Activated naive CD8-positive, alpha-beta T cell treated with anti-CD3 and anti-CD28 coated beads, Interleukin-2, amount 50 U/mL, for 24 hours (primary cell): ENCODE measurements around the gene HOXC9.

Experiments used
- ATAC-seq: fragments of 150-1000 bp; cut with Tn5 transposase; one replicate; pipeline ENCODE4 v1.10.0; 2021
- DNase-seq: peaks from one replicate; pipeline ENCODE4 v3.0.0; 2021
- H3K27ac Mint-ChIP-seq: one replicate; pipeline ENCODE4 v1.8.0; 2021; ENCODE audit warnings: mild to moderate bottlenecking, mixed read lengths
- H3K27me3 Mint-ChIP-seq: one replicate; pipeline ENCODE4 v1.8.0; 2021; ENCODE audit warnings: mixed read lengths
- H3K36me3 Mint-ChIP-seq: one replicate; pipeline ENCODE4 v1.8.0; 2021; ENCODE audit warnings: low read depth, mixed read lengths
- H3K4me1 Mint-ChIP-seq: one replicate; pipeline ENCODE4 v1.8.0; 2021; ENCODE audit warnings: mixed read lengths
- H3K4me3 Mint-ChIP-seq: one replicate; pipeline ENCODE4 v1.8.0; 2021; ENCODE audit warnings: mild to moderate bottlenecking, moderate library complexity, mixed read lengths
- H3K9me3 Mint-ChIP-seq: one replicate; pipeline ENCODE4 v1.8.0; 2021; ENCODE audit warnings: mixed read lengths

The HOXC9 gene

GRCh38 chr12:54025499-54026405 lies 25.8 kb downstream of the HOXC9 start:
- ATAC-seq (no peak), DNase-seq (no peak)
- Mint-ChIP-seq H3K4me3 (no peak overlapping the region), H3K9me3 (no peaks in the 10 kb centered on the region), H3K27ac (no peak overlapping the region), H3K36me3 (no peaks in the 10 kb centered on the region), H3K4me1 (peaks cover 9% of the 10 kb centered on the region), H3K27me3 (peaks cover 86% of the 10 kb centered on the region)

- no peak for ATAC-seq
- DNase-seq, result no peak
- no peaks in the 10 kb centered on the region for H3K9me3 Mint-ChIP-seq
- H3K4me1 Mint-ChIP-seq, result peaks cover 9% of the 10 kb centered on the region
- peaks cover 86% of the 10 kb centered on the region for H3K27me3 Mint-ChIP-seq
- no peak overlapping the region for H3K27ac Mint-ChIP-seq
- H3K36me3 Mint-ChIP-seq, result no peaks in the 10 kb centered on the region
- H3K4me3 Mint-ChIP-seq, result no peak overlapping the region
These were observed 26.9 kb downstream of the HOXC9 start for GRCh38 chr12:54026640-54027441.

GRCh38 chr12:54027442-54027786 lies 27.5 kb downstream of the HOXC9 start:
- ATAC-seq (no peak), DNase-seq (no peak)
- Mint-ChIP-seq H3K27ac (no peak overlapping the region), H3K4me1 (peaks cover 9% of the 10 kb centered on the region), H3K4me3 (no peak overlapping the region), H3K36me3 (no peaks in the 10 kb centered on the region), H3K27me3 (peaks cover 85% of the 10 kb centered on the region), H3K9me3 (no peaks in the 10 kb centered on the region)

GRCh38 chr12:54028314-54029201 lies 28.6 kb downstream of the HOXC9 start, which contains the start of gene HOXC6:
HOXC6 (plus strand) TSS chr12:54028440; CDS start chr12:54028522, 82 bp downstream.
- no peak within 1 kb of the TSS for H3K4me3 Mint-ChIP-seq
- no peaks in the 10 kb centered on the region for H3K9me3 Mint-ChIP-seq
- H3K27ac Mint-ChIP-seq, result no peak within 1 kb of the TSS
- H3K27me3 Mint-ChIP-seq, result peaks cover 87% of the 10 kb centered on the region
- ATAC-seq (no peak), DNase-seq (no peak)
- H3K36me3 Mint-ChIP-seq, result no peaks in the 10 kb centered on the region
- peaks cover 19% of the 10 kb centered on the region for H3K4me1 Mint-ChIP-seq

GRCh38 chr12:54029529-54030441 lies 29.8 kb downstream of the HOXC9 start:
- H3K9me3 Mint-ChIP-seq, result no peaks in the 10 kb centered on the region
- ATAC-seq (no peak), DNase-seq (no peak)
- H3K4me3 Mint-ChIP-seq, result no peak overlapping the region
- no peaks in the 10 kb centered on the region for H3K36me3 Mint-ChIP-seq
- H3K27me3 Mint-ChIP-seq, result peaks cover 81% of the 10 kb centered on the region
- H3K4me1 Mint-ChIP-seq, result peaks cover 23% of the 10 kb centered on the region
- no peak overlapping the region for H3K27ac Mint-ChIP-seq

- ATAC-seq (no peak), DNase-seq (no peak)
- no peaks in the 10 kb centered on the region for H3K9me3 Mint-ChIP-seq
These were observed 30.5 kb downstream of the HOXC9 start for GRCh38 chr12:54030442-54030801.

GRCh38 chr12:54030889-54031471 lies 31.0 kb downstream of the HOXC9 start:
- Mint-ChIP-seq H3K27me3 (peaks cover 82% of the 10 kb centered on the region), H3K36me3 (no peaks in the 10 kb centered on the region), H3K9me3 (no peaks in the 10 kb centered on the region), H3K4me1 (peaks cover 24% of the 10 kb centered on the region), H3K4me3 (no peak overlapping the region), H3K27ac (no peak overlapping the region)
- DNase-seq (no peak), ATAC-seq (no peak)

More at GRCh38 chr12:54030442-54030801, 30.5 kb downstream of the HOXC9 start:
- no peaks in the 10 kb centered on the region for H3K36me3 Mint-ChIP-seq
- no peak overlapping the region for H3K27ac Mint-ChIP-seq
- no peak overlapping the region for H3K4me3 Mint-ChIP-seq
- H3K27me3 Mint-ChIP-seq, result peaks cover 82% of the 10 kb centered on the region
- H3K4me1 Mint-ChIP-seq, result peaks cover 24% of the 10 kb centered on the region

GRCh38 chr12:54031480-54031879 lies 31.5 kb downstream of the HOXC9 start:
- H3K4me1 Mint-ChIP-seq, result peaks cover 24% of the 10 kb centered on the region
- H3K4me3 Mint-ChIP-seq, result no peak overlapping the region
- no peaks in the 10 kb centered on the region for H3K36me3 Mint-ChIP-seq
- H3K27me3 Mint-ChIP-seq, result peaks cover 83% of the 10 kb centered on the region
- no peaks in the 10 kb centered on the region for H3K9me3 Mint-ChIP-seq
- no peak overlapping the region for H3K27ac Mint-ChIP-seq
- no peak for DNase-seq
- ATAC-seq, result no peak

- no peaks in the 10 kb centered on the region for H3K36me3 Mint-ChIP-seq
- H3K9me3 Mint-ChIP-seq, result no peaks in the 10 kb centered on the region
- no peak for DNase-seq
- no peak overlapping the region for H3K27ac Mint-ChIP-seq
- peaks cover 22% of the 10 kb centered on the region for H3K4me1 Mint-ChIP-seq
- ATAC-seq, result no peak
- peaks cover 81% of the 10 kb centered on the region for H3K27me3 Mint-ChIP-seq
- H3K4me3 Mint-ChIP-seq, result no peak overlapping the region
These were observed 32.2 kb downstream of the HOXC9 start for GRCh38 chr12:54032086-54032619.

GRCh38 chr12:54032627-54033100 lies 32.7 kb downstream of the HOXC9 start, which contains the start of gene HOXC5:
HOXC5 (plus strand) TSS chr12:54033050; CDS start chr12:54033123, 73 bp downstream.
- DNase-seq, result peak; percentile 74
- Mint-ChIP-seq H3K4me1 (peaks cover 22% of the 10 kb centered on the region), H3K9me3 (no peaks in the 10 kb centered on the region), H3K4me3 (peak within 1 kb of the TSS; percentile 62), H3K27ac (no peak within 1 kb of the TSS), H3K27me3 (peaks cover 81% of the 10 kb centered on the region), H3K36me3 (no peaks in the 10 kb centered on the region)
- ATAC-seq, result no peak

GRCh38 chr12:54033106-54033979 lies 33.4 kb downstream of the HOXC9 start:
- DNase-seq (no peak), ATAC-seq (peak; percentile 30)
- H3K27me3 Mint-ChIP-seq, result peaks cover 79% of the 10 kb centered on the region
- H3K4me1 Mint-ChIP-seq, result peaks cover 22% of the 10 kb centered on the region
- peak overlapping the region; percentile 62 for H3K4me3 Mint-ChIP-seq
- H3K9me3 Mint-ChIP-seq, result no peaks in the 10 kb centered on the region
- no peaks in the 10 kb centered on the region for H3K36me3 Mint-ChIP-seq
- no peak overlapping the region for H3K27ac Mint-ChIP-seq
